Stimulated activated CD4-positive, alpha-beta T cell treated with anti-CD3 and anti-CD28 coated beads, Interleukin-12 subunit alpha, Interleukin-12 subunit beta, amount 100 ng/mL, for 24 hours (primary cell): ENCODE results near the gene POLE2.
"Not testable (repeated sequence)": the region's sequence is repeated elsewhere in the genome, so short reads cannot be mapped to it uniquely, and the experiment has no call there.

ENCODE experiments used
- DNase-seq, 2 experiments: peaks; one replicate each; pipeline ENCODE4 v3.0.0-alpha.2; 2020; ENCODE audit warnings: low read depth in 2 of 2

Gene POLE2

DNA sequence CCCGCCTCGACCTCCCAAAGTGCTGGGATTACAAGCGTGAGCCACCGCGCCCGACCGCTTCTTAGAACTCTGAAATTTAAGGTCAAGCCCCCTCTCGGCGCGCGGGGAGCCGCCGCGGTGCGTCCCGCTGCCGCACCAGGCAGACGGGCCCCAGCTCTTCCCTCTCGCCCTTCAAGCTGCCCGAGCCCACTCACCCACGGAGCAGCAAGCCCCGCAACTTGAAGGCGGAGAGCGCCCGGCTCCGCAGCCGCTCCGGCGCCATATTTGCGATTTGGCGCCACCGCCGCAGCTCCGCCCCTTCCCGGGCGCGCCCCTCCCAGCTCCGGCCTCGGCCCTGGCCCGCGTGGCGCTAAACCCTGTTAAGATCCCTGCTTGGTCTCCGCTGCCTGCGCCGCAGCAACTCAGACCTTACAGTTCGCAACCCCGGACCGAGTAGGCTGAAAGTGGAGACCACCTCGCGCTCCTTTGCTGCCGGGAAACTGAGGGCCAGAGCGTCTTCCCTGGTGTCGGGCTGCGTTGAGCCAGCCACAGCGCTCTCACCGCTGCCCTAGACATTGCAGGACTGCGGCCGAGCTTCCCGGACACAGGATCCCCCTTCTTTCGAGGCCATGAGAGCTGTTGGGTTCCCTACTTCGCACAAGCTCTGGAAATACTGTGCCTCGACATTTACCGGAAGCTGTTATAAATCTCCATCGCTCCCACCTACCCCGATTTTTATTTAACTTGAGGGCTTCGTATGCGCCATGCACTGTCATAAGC, at the start of gene POLE2:
TSS of gene POLE2 (minus strand) at position 273 of the 759 bp plus-strand sequence. CDS start at position 262, 11 bp downstream.
- peak; percentile 66 to 78 for DNase-seq

GRCh38 chr14:49735669-49736068, 47.7 kb upstream of the POLE2 start:
- DNase-seq = not testable (repeated sequence)

GRCh38 chr14:49733836-49734235, 45.8 kb upstream of the POLE2 start:
- no peak for DNase-seq

GRCh38 chr14:49732896-49733295, 44.9 kb upstream of the POLE2 start:
- no peak for DNase-seq

DNA sequence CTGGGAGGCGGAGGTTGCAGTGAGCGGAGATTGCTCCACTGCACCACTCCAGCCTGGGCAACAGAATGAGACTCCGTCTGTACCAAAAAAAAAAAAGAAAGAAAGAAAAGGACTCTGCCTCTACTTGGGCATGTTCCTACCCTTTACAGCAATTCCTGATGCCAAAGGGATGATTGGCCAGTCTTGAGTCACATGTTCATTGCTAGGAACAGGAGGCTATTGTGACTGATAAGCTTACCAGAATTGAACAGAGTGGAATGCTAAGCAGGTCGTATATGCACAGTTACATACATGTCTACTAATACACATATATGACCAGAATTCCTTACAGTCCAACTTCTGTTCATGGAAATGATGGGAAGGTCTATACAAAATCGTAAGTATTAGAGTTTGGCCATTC, 39.2 kb upstream of the POLE2 start:
- no peak for DNase-seq

DNA sequence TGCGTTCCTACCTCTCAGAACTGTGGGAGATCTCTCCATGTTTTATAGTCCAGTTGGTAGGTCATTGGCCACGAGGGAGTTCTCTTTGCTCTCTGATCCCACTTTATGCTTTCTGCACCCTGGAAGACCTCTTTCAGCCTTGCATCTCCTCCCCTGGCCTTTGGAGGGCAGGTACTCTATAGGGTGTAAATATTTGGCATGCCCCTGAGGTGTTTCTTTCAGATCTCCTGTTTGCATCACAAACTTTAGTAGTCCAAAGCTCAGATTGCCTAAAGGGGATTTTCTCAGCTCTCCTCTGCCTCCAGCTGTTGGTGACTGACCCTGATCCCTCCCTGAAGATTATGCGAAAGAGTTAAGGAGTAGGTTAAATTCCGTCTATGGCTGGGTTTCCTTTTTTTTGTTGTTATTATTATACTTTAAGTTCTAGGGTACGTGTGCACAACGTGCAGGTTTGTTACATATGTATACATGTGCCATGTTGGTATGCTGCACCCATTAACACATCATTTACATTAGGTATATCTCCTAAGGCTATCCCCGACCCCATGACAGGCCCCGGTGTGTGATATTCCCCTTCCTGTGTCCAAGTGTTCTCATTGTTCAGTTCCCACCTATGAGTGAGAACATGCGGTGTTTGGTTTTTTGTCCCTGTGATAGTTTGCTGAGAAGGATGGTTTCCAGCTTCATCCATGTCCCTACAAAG, 33.9 kb upstream of the POLE2 start:
- not testable (repeated sequence) for DNase-seq

DNA sequence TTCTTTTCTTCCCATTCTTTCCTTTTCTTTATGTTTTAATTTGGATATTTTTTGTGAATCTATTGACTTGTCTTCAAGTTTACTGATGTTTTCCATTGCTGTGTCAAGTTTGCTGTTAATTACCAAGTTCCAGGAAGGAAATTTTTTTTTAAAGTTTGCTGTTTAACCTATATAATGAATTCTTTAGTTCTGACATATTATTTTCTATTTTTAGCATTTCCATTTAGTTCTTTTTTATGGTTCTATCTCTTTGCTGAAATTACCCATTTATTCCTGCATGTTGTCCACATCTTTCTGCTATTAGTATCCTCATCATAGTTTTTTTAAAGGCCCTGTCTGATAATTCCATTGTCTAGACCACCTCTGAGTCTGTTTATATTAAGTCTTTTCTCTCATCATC, 32.7 kb upstream of the POLE2 start:
- DNase-seq = no peak

GRCh38 chr14:49710993-49711392, 23.0 kb upstream of the POLE2 start:
- DNase-seq = not testable (repeated sequence)

DNA sequence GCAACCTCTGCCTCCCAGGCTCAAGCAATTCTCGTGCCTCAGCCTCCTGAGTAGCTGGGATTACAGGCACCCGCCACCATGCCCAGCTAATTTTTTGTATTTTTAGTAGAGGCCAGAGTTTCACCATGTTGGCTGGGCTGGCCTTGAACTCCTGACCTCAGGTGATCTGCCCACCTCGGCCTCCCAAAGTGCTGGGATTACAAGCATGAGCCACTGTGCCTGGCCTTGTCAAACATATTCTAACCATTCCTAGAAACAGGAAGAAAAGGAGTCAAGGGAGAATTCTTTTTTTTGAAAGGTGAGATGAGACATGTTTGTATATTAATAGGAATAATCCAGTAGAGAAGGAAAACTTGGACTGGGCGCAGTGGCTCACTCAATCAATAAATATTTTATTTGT, 16.5 kb upstream of the POLE2 start:
- DNase-seq = not testable (repeated sequence)

- DNase-seq = no peak
Measured at GRCh38 chr14:49703965-49704364, 16.0 kb upstream of the POLE2 start.

- no peak for DNase-seq
Measured at GRCh38 chr14:49702725-49703124, 14.7 kb upstream of the POLE2 start.

GRCh38 chr14:49693735-49694124, 5.7 kb upstream of the POLE2 start:
- DNase-seq = not testable (repeated sequence)

- DNase-seq = peak; percentile 48 to 61
Measured at GRCh38 chr14:49692811-49693734, 5.1 kb upstream of the POLE2 start, which contains the start of gene KLHDC1. KLHDC1 (plus strand) TSS chr14:49693120; CDS start chr14:49693195, 75 bp downstream.

DNA sequence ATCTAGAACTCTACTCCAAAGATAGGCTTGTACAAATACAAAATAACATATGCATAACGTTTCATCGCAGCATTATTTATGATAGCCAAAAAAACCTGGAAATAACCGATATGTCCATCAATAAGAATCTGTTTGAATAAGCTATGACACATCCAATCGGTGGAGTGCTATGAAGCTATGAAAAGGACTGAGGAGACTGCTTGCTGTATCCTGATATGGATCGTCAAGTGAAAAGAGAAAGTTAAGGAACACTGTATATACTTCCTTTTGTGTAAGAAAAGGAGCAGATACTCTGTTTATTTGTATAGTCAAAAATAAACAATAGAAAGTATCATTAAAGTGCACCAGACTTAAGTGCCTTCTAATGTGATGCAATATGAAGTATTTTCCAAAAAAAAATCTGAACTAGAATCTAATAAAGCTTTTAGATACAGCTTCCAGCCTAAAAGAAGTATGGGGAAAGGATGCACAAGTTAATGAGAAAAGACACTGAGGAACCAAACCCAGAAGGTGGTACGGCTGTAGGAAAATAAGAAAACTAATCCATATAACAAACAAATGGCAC, 4.3 kb upstream of the POLE2 start:
- DNase-seq = no peak

DNA sequence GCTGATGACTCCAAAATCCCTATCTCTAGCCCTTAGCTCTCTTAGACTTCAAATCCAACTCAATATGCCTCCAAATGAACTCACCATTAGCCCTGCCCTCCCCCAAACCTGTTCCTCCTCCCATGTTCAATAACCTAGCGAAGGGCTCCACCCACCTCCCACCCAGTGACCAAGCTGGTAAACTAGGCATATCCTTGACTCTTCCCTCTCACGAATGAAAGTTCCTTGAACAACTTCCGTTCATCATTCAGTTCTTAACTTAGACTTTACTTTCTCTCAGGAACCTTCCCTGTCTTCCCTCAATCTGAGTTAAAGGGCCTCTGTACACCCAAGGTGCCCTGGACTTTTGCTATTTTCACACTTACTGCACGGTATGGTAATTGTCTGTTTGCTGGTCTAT, 3.0 kb upstream of the POLE2 start:
- no peak for DNase-seq

- no peak for DNase-seq
Measured at GRCh38 chr14:49688701-49689030, 652 bp upstream of the POLE2 start.

- DNase-seq = no peak
Measured at GRCh38 chr14:49686425-49686824, 1.6 kb downstream of the POLE2 start.

DNA sequence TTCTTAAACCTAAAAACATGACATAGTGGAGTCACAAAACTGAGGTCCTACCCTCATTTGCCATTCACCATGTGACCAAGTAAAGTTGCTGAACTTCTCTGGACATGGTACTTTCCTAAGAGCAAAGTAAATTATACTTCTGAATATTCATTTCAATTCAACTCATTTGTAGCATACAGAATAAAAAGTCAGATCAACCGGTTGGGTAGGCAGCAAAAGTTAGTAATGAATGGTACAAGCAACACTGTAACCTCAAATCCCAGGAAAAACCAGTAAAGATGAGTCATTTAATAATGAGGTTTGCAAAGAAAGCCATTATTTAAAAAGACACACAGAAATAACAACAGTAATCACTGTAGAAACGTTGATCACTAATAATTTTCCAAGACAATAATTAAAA, 8.7 kb downstream of the POLE2 start:
- DNase-seq = no peak

DNA sequence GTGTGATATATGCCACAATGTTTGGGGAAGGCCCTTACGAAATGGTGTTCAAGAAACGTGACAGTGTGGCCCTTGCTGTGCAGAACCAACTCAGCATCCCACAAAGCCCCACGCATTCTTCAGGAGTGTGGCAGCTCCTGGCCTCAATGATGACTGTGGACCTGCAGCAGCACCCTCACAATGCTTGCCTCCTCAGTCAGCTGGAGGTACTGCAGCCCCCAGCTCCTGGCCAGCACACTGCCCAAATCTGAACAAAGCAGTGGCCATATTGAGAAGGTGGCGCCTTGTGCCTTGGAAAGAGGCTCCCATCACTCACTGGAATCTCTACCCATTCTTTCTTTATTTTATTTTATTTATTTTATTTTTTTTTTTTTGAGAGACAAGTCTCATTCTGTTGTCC, 10.4 kb downstream of the POLE2 start:
- DNase-seq = no peak

- DNase-seq = no peak
Measured at GRCh38 chr14:49673586-49673985, 14.4 kb downstream of the POLE2 start.

GRCh38 chr14:49670475-49670874, 17.5 kb downstream of the POLE2 start:
- no peak for DNase-seq
